Activated T-helper 9 cell treated with anti-CD3 and anti-CD28 coated beads, Interleukin-2, amount 50 U/mL, for 16 hours (primary cell): ENCODE results near the gene HCN1.

ENCODE experiments used
- DNase-seq: peaks from one replicate; pipeline ENCODE4 v3.0.0-alpha.2; 2020; ENCODE audit warnings: low read depth

HCN1 gene

GRCh38 chr5:45696206-45696836, at the start of gene HCN1:
Gene HCN1 (minus strand): TSS chr5:45696380.
- DNase-seq, result no peak

GRCh38 chr5:45741110-45741509, 44.9 kb upstream of the HCN1 start:
- no peak for DNase-seq

DNA sequence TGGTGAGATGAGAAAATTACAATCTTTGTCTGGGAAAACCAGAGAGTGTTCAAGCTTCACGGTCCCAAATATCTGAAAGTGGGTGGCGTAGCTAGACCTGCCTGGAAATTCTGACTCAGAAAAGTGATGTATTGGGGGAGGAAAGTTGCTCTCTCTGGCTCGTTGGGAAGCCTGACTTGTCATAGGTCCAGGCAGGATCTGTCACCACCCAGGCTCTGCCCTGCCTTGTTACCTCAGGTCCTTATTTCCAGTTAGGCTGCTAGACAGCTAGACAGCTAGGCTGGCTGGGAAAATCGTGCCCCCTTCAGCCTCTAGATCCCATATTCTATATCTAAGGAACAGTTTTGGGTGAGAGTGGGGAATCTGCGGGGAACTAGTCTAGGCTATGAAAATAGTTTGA, 41.0 kb upstream of the HCN1 start:
- no peak for DNase-seq

- no peak for DNase-seq
Observed at GRCh38 chr5:45725537-45725936, 29.4 kb upstream of the HCN1 start.

GRCh38 chr5:45697201-45697600, 1.0 kb upstream of the HCN1 start:
- DNase-seq, result no peak

- DNase-seq, result no peak
Observed at GRCh38 chr5:45695804-45696156, 400 bp downstream of the HCN1 start.

DNA sequence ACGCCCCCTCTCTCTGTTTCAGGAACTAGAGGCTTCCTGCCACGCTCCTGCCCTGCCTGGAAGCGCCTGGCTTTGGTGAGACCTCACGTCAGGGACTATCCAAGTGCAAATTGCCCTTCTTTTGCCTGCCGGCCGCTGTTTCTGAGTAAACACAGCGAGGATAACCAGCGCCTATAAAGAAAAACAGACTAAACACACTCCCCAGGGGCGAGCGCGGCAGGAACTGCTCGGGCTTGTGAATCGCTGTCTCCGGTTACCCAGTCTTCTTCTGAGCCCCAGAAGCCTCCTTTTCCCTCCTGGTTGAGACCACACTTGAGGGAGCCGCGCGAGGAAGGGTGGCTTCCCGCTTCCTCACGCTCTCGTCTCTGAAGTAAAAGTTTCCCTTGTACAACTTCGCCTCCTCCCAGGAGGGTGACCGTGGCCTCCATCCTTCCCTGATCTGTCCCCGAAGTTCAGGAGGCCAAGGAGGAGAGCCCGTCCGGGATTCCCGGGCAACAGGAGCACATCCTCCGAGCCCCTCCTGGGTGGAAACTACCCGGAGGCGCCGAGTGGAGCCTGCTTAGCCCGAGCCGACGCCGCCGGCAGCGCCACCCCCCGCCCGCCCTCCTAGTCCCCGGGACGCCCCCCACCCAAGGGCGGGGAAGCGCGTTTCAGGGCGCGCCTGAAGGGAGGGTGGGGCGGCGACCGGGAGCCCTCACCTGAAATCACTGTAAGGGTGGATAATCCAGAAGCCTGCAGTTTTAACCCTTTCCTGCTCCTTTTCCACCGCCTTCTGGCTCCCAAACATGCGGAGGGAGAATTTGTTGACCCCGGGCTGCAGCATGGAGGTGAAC, 993 bp downstream of the HCN1 start:
- no peak for DNase-seq

DNA sequence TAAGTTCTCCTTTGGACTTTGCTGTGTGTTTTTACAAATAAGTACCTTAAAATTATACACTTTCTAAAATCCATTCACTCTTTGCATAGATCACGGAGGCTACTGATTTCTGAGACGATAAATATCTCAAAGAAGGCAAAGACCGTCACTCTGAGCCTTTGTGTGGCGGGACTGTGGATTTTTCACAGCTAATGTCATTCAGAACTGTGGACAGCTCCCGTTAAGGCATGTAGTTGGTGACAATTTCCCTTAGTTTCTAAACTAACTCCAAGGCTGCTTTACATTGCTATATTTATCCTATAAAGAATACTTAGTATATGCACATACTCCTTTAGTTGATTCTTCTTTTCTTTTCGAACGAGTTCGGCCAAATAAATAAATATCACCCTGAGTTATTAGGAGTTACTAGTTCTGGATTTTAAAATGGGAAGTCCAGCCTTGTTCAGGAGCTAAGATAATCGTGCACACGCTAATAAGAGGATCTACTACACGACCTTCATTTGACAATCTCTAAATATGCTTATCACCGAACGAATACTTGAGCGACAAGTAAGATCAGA, 1.8 kb downstream of the HCN1 start:
- DNase-seq, result no peak

DNA sequence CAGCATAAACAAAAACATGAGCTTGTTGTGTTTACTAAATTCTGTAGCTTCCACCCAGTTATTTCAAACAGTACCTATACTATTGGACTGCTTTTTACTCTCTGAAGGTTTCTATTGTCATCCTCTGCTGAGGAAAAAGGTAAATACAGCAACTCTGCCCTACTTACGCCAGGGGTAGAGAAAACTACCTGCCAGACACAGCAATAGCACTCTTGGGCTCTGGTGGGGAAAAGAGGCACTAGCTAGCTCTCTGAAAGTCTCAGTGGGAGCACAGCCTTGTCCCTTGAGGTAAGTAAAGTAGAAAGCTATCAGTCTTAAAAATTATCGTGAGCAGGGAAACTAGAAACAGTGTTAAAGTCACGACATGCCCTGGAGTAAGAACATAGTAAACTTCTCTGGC, 3.7 kb downstream of the HCN1 start:
- no peak for DNase-seq

DNA sequence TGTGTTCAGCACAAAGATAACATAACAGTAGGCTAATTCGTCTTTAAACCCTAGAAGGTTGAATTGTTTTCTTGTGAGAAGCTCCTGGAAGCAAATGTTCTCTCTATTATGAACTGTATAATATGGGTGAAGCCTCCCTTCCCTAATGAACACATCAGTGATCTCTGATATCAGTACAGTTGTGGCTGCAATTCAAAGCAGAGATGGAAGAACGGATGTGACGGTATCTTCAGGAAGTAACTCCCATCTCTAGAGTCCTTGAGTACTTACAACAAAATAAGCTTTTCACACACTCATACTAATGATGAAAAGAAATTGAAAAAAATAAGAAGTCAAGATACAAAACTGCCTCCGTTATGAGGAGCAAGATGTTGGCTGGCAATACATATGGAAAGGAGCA, 4.5 kb downstream of the HCN1 start:
- no peak for DNase-seq

DNA sequence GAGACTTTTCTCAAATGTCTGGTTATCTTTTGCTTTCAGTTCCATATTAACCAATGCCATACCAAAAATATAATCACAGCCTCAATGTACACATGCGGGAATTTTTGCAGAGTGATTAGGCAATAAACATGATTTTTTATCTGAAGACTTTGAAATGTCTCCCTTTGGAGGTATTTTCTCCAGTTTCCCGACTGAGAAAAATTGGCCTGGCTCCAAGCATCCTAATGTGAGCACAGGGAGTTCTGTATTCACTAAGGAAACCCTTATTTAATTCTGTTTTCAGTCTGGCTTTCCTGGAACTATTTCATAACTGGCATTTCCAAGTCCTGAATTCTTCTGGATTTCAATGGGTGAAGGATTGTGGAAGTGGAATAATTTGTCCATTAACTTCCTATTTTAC, 8.5 kb downstream of the HCN1 start:
- DNase-seq, result no peak

DNA sequence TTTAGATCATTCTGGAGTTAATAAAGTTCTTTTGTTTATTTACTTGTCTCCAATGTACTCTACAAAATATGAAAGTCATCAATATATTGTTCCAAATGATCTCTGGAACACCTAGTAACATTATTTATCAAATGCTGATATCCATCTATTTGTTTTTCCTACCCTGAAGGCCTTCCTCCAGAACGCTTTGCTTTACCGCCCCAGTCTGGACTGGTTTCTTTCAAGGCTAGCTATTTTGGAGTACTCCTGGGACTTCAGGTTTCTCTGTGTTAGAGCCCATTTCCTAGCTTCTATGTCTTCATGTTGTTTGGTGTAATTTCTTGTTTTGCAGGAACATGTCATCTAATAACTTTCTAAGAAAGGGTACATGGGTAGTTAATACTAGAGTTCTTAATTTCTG, 9.6 kb downstream of the HCN1 start:
- no peak for DNase-seq

- no peak for DNase-seq
Observed at GRCh38 chr5:45684118-45684517, 12.1 kb downstream of the HCN1 start.

DNA sequence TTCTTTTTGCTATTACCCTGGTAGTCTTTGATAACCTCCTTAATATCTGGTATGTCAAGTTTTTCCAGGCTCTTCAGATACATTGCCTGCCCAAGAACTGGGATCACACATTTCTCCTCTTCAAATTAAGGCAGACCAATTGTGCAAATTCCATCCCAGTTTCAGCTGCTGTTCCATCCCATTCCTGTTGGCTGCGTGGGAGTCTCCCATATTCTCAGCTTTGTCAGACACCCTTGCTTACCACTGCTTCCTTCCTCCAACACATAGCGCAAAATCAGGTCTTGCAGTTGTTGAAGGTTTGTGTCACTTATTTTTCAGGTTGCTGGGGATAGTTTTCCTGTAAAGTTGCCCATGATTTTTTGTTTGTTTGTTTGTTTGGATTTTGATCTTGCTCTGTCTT, 15.2 kb downstream of the HCN1 start:
- no peak for DNase-seq

GRCh38 chr5:45677524-45677923, 18.7 kb downstream of the HCN1 start:
- DNase-seq, result no peak

- DNase-seq, result no peak
Observed at GRCh38 chr5:45672271-45672670, 23.9 kb downstream of the HCN1 start.

DNA sequence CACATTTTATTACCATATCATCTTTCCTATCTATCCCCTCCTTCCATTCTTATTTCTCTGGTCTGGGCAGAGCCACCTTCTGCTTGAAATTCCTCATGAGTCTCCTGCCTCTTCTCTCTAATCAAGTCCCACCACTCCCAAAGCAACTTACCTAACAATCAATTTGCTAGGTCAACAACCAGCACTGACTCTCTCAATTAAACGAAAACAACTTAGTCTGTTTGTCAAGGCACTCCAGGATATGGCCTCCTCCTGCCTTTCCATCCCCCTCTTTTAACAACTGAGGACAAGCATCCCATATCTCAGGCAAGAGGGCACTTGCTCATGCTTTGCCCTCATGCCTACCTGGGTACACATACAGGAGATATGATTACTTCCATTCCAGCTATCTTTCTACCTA, 47.4 kb downstream of the HCN1 start:
- no peak for DNase-seq

DNA sequence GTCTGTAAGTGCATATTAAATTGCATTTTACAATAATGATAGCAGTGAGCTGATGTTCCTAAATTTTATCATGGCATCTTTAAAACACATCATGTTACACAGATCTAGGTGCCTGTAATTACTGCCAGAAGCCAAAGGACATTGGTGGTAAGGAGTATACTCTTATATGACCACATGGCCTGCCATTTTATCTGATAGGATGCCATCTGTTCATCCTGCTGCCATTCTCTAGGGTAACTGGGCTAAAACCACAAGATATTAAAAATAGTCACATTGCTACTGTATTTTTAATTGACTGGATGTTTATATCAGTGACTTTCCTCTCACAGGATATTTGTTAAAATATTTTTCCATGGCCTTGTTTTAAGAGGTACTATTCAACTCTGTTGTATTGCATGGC, 53.1 kb downstream of the HCN1 start:
- DNase-seq, result no peak

DNA sequence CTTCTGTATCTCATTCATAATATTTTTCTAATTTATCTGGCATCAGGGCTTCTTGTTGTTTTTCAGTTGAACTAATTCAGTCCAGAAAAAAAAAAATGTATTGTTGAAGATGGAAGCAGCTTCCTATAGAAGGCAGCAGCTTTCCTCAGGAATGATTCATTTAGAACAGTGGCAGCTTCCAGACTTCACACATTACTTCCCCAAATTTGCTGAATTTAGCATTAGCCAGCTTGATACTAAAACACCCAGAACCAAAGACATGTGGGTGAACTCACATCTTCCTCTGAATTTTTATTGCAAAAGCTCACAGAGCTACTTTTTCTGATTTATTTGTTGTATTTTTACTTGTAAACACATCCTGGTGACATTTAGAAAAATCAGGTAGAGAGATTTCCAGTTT, 53.8 kb downstream of the HCN1 start:
- DNase-seq, result no peak

DNA sequence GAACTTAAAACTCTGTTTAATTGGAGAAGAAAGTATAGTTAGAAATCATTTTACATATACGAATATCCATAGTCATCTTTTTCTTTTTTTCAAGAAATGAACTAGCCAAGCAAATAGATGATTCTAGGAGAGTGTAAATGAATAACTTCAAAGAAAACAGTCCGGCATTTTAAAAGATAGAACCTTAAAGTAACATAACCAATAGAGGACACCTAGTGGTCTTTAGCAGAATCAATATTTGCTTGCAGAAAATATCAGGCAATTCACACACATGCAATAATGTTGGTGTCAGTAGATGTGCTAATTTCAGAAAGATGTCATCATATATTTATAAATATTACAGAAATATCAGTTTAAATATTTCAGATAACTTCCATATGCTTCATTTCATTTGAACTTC, 57.1 kb downstream of the HCN1 start:
- DNase-seq, result no peak

- DNase-seq, result no peak
Observed at GRCh38 chr5:45627076-45627656, 69.0 kb downstream of the HCN1 start.

- no peak for DNase-seq
Observed at GRCh38 chr5:45623832-45624231, 72.3 kb downstream of the HCN1 start.

GRCh38 chr5:45622365-45622764, 73.8 kb downstream of the HCN1 start:
- DNase-seq, result no peak
